ENCODE measurements around the gene STXBP6. TPM values are rescaled to one million over a fixed set of nuclear protein-coding genes. Genes with fewer than 3 reads are reported as not detected.

Gene STXBP6
- total and polyA plus RNA-seq, 2 experiments from 2014 or later, result 19.7 to 29.0 TPM

GRCh38 chr14:24959791-24960331 is 90.1 kb downstream of the STXBP6 start:
- H3K9me2 ChIP-seq (ENCODE audit: insufficient read depth), result no peaks in the 10 kb centered on the region
- no peaks in the 10 kb centered on the region for H4K20me1 ChIP-seq (replicated peaks; ENCODE audit: insufficient read depth)
- H3K4me1 ChIP-seq (ENCODE audit: insufficient read depth), result 0 out of 2 replicates have a peak, but pooled peaks cover 10% of the 10 kb centered on the region
- H3K79me2 ChIP-seq (replicated peaks; ENCODE audit: insufficient read depth), result no peaks in the 10 kb centered on the region; the same call in 1 of the 2 replicates
- ATAC-seq, result no peak
- no peak overlapping the region for H3K27ac ChIP-seq (ENCODE audit: low read depth)
- H3F3A ChIP-seq (replicated peaks; ENCODE audit: low read depth), result no peaks in the 10 kb centered on the region
- DNase-seq (ENCODE audit: low spot score), result no peak
- Mint-ChIP-seq H3K36me3 (ENCODE audit: low read depth) (no peaks in the 10 kb centered on the region), H3K9me3 (no peaks in the 10 kb centered on the region), H3K4me3 (no peak overlapping the region), H3K4me1 (peaks cover 19% of the 10 kb centered on the region), H3K27me3 (ENCODE audit: insufficient read depth, low read depth, poor library complexity) (no peaks in the 10 kb centered on the region), H3K27ac (no peak overlapping the region)
- no peaks in the 10 kb centered on the region for H3K36me3 ChIP-seq (ENCODE audit: insufficient read depth)
- no peak overlapping the region for H3K4me3 ChIP-seq
- no peak overlapping the region for H3K4me2 ChIP-seq
- H2AFZ ChIP-seq, result no peak overlapping the region
- no peaks in the 10 kb centered on the region for H3K27me3 ChIP-seq (ENCODE audit: insufficient read depth)
- TF ChIP-seq STAT1 (IDR thresholded peaks at IDR 0.05; ENCODE audit: unreplicated experiment) (no peak), ZNF462 (CRISPR knock-in tag; IDR thresholded peaks at IDR 0.05) (no peak), NANOG (IDR thresholded peaks at IDR 0.05; ENCODE audit: borderline replicate concordance) (no peak)

- Histone ChIP-seq H3K4me2 (no peak overlapping the region), H3K36me3 (ENCODE audit: insufficient read depth) (no peaks in the 10 kb centered on the region), H3K4me3 (no peak overlapping the region), H3F3A (replicated peaks; ENCODE audit: low read depth) (no peaks in the 10 kb centered on the region), H3K9me2 (ENCODE audit: insufficient read depth) (no peaks in the 10 kb centered on the region), H3K27ac (ENCODE audit: low read depth) (no peak overlapping the region), H4K20me1 (replicated peaks; ENCODE audit: insufficient read depth) (no peaks in the 10 kb centered on the region), H3K4me1 (ENCODE audit: insufficient read depth) (peaks cover 16% of the 10 kb centered on the region), H3K27me3 (ENCODE audit: insufficient read depth) (no peaks in the 10 kb centered on the region), H3K79me2 (replicated peaks; ENCODE audit: insufficient read depth) (no peaks in the 10 kb centered on the region; the same call in 1 of the 2 replicates), H2AFZ (no peak overlapping the region)
- no peak overlapping the region for H3K27ac Mint-ChIP-seq
- H3K4me1 Mint-ChIP-seq, result peaks cover 32% of the 10 kb centered on the region
- no peaks in the 10 kb centered on the region for H3K27me3 Mint-ChIP-seq (ENCODE audit: insufficient read depth, low read depth, poor library complexity)
- H3K36me3 Mint-ChIP-seq (ENCODE audit: low read depth), result no peaks in the 10 kb centered on the region
- no peak overlapping the region for H3K4me3 Mint-ChIP-seq
- DNase-seq (ENCODE audit: low spot score) (no peak), ATAC-seq (no peak)
- no peaks in the 10 kb centered on the region for H3K9me3 Mint-ChIP-seq
- no peak for TF ChIP-seq JUNB (IDR thresholded peaks at IDR 0.05; ENCODE audit: unreplicated experiment)
- TF ChIP-seq EZH2 (IDR thresholded peaks at IDR 0.05; ENCODE audit: low read depth, unreplicated experiment), result no peak
- no peak for TF ChIP-seq ZNF462 (CRISPR knock-in tag; IDR thresholded peaks at IDR 0.05)
These were observed 91.7 kb downstream of the STXBP6 start for GRCh38 chr14:24958271-24958670.

All from GM23338 (cell line).